Right lobe of liver (tissue), 4 donors: ENCODE measurements around the gene MAML3.

Experiments used
- CTCF ChIP-seq, 4 donors: fragments of 200-600 bp in 3 of 4; fragments of 450-650 bp in 1 of 4; IDR thresholded peaks; one replicate each; pipeline versions ENCODE4 v1.5.1 to v1.8.0; 2016 to 2022; ENCODE audit warnings: antibody characterized with exemption in 4 of 4, mild to moderate bottlenecking in 2 of 4
- POLR2A ChIP-seq: fragments of 450-650 bp; IDR thresholded peaks from one replicate; pipeline ENCODE4 v1.6.1; 2017; ENCODE audit warnings: antibody characterized with exemption, mild to moderate bottlenecking
- donor health status: DM: no; HTN: no; CAD: no.
- donor health status: DM: no; HTN: no; CAD: no.
- donor health status: DM: no; HTN: yes; CAD: no.

GRCh38 chr4:139694522-139695107, 459.4 kb downstream of the MAML3 start:
- TF ChIP-seq CTCF (IDR thresholded peaks at IDR 0.05) (no peak), POLR2A (no peak)
